Stimulated activated naive CD4-positive, alpha-beta T cell (primary cell): ENCODE data around the gene CLPTM1L.
"Not testable (repeated sequence)": the region's sequence is repeated elsewhere in the genome, so short reads cannot be mapped to it uniquely, and the experiment has no call there.

ENCODE experiments used
- DNase-seq, 6 experiments: peaks; one replicate each; lab custom pipeline; 2025; lab: John Stamatoyannopoulos, UW

The CLPTM1L gene

GRCh38 chr5:1289559-1289958 lies 55.3 kb downstream of the CLPTM1L start:
- not testable (repeated sequence) for DNase-seq

- DNase-seq: no peak
Observed at GRCh38 chr5:1288439-1289335, 56.2 kb downstream of the CLPTM1L start.

GRCh38 chr5:1285883-1286291 lies 59.0 kb downstream of the CLPTM1L start:
- no peak for DNase-seq

- no peak for DNase-seq
Observed at GRCh38 chr5:1285141-1285540, 59.8 kb downstream of the CLPTM1L start.

GRCh38 chr5:1284336-1284970 lies 60.4 kb downstream of the CLPTM1L start:
- not testable (repeated sequence) for DNase-seq

- not testable (repeated sequence) for DNase-seq
Observed at GRCh38 chr5:1283729-1284041, 61.2 kb downstream of the CLPTM1L start.

GRCh38 chr5:1282993-1283728 lies 61.7 kb downstream of the CLPTM1L start:
- not testable (repeated sequence) for DNase-seq

GRCh38 chr5:1282131-1282992 lies 62.5 kb downstream of the CLPTM1L start:
- no peak for DNase-seq

- no peak for DNase-seq
Observed at GRCh38 chr5:1281038-1281882, 63.6 kb downstream of the CLPTM1L start.

GRCh38 chr5:1280177-1281037 lies 64.5 kb downstream of the CLPTM1L start:
- no peak for DNase-seq

- DNase-seq: no peak
Observed at GRCh38 chr5:1279443-1280151, 65.3 kb downstream of the CLPTM1L start.

GRCh38 chr5:1278656-1279442 lies 66.0 kb downstream of the CLPTM1L start:
- DNase-seq: no peak

- DNase-seq: no peak
Observed at GRCh38 chr5:1278216-1278615, 66.7 kb downstream of the CLPTM1L start.

- DNase-seq: no peak
Observed at GRCh38 chr5:1277781-1278180, 67.1 kb downstream of the CLPTM1L start.

GRCh38 chr5:1277331-1277730 lies 67.6 kb downstream of the CLPTM1L start:
- no peak for DNase-seq

GRCh38 chr5:1276930-1277329 lies 68.0 kb downstream of the CLPTM1L start:
- no peak for DNase-seq

- not testable (repeated sequence) for DNase-seq
Observed at GRCh38 chr5:1275397-1276391, 69.2 kb downstream of the CLPTM1L start.
